Lower leg skin (tissue), 3 donors: ENCODE measurements around the gene CYB5A.

Source experiments
- POLR2A ChIP-seq, 2 donors: fragments of 450-650 bp; IDR thresholded peaks; one replicate each; pipeline ENCODE4 v1.6.1; 2016 to 2017; ENCODE audit warnings: antibody characterized with exemption in 2 of 2, mild to moderate bottlenecking in 1 of 2, moderate library complexity in 1 of 2
- TF ChIP-seq, protein P1 (sequence below), 3 donors: fragments of 450-650 bp; IDR thresholded peaks; one replicate each; pipeline ENCODE4 v1.5.1; 2016; ENCODE audit warnings: antibody characterized with exemption in 3 of 3, mild to moderate bottlenecking in 3 of 3, moderate library complexity in 2 of 3

DNA sequence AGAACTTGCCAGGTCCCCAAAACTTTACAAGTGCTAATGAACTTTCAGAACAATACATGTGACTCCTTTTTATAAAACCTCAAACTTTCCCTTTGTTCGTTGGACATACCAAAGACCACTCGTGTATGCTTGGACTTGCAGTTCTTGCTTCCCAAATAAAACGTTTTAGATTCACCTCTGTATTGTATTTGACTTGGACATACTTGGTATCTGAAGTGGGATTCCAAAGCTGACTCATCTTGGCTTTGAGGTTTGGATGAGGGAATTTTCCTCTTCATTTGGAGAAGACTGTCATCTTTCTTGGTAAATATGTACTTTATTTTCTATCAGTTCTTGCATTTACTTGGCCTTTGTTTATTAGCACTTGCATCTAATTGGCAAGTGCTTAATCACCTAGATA is 8.0 kb upstream of the CYB5A start:
- TF ChIP-seq POLR2A (IDR thresholded peaks at IDR 0.05), result no peak
- TF ChIP-seq, protein P1, sequence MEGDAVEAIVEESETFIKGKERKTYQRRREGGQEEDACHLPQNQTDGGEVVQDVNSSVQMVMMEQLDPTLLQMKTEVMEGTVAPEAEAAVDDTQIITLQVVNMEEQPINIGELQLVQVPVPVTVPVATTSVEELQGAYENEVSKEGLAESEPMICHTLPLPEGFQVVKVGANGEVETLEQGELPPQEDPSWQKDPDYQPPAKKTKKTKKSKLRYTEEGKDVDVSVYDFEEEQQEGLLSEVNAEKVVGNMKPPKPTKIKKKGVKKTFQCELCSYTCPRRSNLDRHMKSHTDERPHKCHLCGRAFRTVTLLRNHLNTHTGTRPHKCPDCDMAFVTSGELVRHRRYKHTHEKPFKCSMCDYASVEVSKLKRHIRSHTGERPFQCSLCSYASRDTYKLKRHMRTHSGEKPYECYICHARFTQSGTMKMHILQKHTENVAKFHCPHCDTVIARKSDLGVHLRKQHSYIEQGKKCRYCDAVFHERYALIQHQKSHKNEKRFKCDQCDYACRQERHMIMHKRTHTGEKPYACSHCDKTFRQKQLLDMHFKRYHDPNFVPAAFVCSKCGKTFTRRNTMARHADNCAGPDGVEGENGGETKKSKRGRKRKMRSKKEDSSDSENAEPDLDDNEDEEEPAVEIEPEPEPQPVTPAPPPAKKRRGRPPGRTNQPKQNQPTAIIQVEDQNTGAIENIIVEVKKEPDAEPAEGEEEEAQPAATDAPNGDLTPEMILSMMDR (IDR thresholded peaks at IDR 0.05), result no peak
